ENCODE results near the gene NLGN1.
"Not testable (repeated sequence)": the region's sequence is repeated elsewhere in the genome, so short reads cannot be mapped to it uniquely, and the experiment has no call there.

Gene NLGN1

DNA sequence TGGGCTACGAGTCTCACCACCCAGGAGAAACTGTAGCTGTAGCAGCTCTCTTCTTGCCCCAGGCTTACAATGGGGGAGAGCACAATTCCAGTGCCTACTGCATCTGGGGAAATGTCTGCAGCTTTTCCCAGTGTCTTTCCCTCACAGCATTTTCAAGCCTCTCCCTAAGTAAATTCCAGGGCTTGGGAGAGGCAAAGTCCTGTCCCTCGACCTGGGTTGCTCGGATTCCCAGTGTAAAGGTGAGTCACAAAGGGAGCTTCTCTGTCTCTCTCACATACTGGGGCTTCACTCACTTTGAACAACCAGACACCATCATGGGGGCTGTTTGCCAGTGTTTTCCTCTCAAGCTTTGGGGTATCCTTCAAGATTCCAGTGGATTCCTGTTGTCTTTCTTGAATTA, 772.2 kb downstream of the NLGN1 start:
- DNase-seq (ENCODE audit: low spot score): no peak

GRCh38 chr3:174170248-174170647, 772.7 kb downstream of the NLGN1 start:
- DNase-seq (ENCODE audit: low spot score): no peak

- DNase-seq (ENCODE audit: low spot score): no peak
Observed at GRCh38 chr3:174186377-174186989, 788.9 kb downstream of the NLGN1 start.

DNA sequence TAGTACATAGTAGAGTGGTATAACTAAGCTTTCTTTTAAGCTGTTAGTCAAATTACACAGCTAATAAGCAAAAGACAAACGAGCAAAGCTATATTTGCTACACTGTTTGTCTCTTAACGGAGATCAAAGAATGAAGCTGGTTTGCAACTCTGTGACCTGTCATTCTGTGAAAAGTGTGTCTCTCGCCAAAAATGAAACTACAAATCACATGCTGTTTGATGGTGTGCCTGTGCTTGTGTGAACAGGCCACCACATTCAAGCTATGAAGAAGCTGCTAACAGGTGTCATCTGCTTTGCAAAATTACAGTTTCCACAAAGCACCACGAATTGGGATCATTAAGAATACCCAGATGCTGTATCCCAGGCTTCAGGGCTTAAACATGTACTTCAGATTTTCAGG, 793.8 kb downstream of the NLGN1 start:
- DNase-seq (ENCODE audit: low spot score): no peak

GRCh38 chr3:174191895-174192294, 794.4 kb downstream of the NLGN1 start:
- no peak for DNase-seq (ENCODE audit: low spot score)

DNA sequence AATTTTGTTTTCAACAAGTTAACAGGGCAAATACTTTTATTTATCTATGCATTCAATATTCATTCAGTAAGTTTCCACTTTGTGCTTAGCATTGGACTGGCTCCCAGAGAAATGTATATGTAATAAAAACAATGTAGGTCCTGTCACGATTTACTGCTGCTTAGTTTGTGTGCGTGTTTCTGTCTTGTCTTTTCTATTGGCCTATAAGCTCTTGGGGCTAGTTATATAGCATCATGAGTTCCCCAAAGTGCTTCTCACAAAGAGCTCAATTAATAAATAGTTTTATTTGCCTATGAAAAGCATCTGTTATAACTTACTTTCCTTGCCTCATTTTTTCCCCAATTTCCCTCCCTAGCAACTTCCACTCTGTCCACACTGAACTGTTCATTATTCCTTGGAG, 794.9 kb downstream of the NLGN1 start:
- no peak for DNase-seq (ENCODE audit: low spot score)

DNA sequence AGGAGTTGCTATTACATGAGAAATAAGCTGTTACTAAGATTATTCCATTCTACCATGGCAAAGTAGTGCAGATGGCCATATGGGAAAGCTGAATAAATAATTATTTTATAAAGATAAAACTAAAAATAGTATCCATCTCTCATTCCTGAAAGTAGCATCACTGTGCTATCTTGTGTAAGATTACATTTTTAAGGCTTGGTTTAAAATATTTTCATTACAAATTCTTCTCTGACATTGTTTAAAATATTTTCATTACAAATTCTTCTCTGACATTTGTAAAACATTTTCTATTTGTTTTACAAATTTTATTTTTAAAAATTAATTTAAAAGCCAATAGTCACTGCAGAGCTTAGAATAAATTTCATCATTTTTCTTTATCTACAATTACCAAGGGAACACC, 796.1 kb downstream of the NLGN1 start:
- no peak for DNase-seq (ENCODE audit: low spot score)

DNA sequence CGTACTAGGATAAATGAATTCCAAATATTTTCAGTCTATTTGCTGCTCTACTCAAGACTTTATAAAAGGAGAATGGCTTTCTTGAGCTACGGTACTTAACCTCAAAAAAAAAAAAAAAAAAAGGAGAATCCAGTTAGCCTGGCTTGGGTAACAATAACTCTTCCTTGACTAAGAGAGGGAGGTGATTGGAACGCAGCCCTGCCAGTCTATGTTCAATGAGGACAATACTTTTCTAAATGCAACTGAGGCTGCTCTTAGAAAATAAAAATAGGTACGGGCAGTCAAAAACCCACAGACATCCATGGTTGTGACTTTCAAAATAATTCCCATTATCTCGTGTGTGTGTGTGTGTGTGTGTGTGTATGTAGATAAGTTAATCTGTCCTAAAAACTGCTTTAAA, 799.9 kb downstream of the NLGN1 start:
- DNase-seq (ENCODE audit: low spot score): no peak

DNA sequence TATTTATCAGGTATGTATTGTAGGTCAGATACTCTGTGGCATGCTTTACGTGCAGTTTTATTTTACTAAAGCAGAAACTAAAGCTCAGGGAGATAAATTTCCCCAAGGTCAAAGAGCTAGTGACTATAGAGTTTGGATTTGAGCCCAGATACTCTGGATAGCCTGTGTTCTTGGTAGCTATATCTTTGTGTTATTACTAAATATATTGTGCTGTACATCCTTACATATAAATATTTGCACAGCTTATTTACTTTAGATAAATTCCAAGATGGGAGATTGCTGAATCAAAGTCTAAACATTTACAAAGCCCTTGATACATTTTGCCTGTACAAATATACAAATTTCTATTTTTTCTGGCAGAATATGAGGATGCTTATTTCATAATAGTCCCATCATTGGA, 800.7 kb downstream of the NLGN1 start:
- DNase-seq (ENCODE audit: low spot score): no peak

DNA sequence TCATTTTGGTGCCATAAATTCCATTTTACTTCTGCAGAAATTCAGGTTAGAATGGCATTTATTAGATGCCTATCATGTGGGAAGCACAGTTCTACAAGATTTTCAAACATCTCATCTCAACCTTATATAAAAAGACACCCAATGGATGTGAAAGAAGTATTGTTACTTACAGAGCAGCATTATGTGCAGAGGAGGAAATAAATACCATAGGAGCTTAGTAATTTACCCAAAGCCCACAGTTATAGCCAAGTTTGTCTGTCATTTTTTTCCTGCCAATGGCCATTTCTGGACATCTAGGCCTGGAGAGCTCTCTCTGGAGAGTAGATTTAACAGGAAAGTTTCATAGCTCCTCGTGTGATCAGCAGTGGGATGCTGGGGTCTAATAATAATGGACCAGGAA, 802.2 kb downstream of the NLGN1 start:
- DNase-seq (ENCODE audit: low spot score): no peak

DNA sequence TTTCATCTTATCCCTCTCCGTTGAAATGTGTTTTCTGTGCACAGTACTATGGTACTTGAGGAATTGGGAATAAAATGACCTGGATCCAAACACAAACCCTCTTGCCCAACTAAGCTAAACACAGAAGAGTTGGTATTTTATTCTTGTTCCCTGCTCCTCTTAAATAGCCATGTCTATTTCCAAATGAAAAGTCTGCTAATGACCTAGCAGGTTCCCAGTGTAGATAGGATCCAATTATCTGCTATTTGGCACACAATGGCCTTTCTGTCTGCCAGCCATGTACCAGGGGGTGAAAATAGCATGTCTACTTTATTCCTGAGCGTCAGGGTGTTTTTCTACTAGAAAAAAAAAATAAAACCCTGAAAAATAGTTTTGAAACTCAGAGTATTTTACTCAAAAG, 804.6 kb downstream of the NLGN1 start:
- DNase-seq (ENCODE audit: low spot score): no peak

DNA sequence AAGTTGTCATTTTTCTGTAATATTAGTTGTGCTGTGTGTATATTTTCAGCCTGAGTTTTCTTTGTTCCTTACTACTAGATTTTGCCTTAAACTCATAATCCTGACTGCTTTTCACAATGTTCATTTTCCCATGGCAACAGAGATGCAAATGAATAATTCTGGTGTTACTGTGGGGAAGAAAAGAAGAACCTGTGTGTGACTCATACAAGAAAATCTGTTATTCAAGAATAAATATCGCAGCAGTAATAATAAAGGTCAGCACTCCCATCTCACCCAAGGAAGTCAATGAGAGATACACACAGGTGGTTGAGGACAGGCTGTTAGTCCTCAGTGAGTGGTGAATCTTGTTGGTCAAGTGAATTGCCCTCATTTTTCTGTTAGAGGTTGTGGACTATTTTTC, 805.0 kb downstream of the NLGN1 start:
- DNase-seq (ENCODE audit: low spot score): no peak

DNA sequence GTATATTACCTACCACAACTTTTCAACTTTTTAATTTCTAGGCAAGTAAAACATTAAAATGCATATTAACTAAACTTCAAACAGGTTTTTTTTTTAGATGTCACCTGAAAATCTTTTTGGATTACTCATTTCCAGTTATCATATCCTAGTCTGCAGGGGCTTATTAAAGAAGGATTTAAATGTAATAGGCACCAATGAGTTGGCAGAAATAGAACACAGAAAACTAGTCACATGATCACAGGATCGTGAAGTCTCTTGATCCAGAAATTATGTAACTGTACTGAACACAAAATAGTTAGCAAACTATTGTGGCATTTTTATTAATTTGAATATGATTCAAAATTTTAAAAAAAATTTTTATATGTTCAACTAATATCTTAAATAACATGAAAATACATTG, 807.2 kb downstream of the NLGN1 start:
- DNase-seq (ENCODE audit: low spot score): no peak

DNA sequence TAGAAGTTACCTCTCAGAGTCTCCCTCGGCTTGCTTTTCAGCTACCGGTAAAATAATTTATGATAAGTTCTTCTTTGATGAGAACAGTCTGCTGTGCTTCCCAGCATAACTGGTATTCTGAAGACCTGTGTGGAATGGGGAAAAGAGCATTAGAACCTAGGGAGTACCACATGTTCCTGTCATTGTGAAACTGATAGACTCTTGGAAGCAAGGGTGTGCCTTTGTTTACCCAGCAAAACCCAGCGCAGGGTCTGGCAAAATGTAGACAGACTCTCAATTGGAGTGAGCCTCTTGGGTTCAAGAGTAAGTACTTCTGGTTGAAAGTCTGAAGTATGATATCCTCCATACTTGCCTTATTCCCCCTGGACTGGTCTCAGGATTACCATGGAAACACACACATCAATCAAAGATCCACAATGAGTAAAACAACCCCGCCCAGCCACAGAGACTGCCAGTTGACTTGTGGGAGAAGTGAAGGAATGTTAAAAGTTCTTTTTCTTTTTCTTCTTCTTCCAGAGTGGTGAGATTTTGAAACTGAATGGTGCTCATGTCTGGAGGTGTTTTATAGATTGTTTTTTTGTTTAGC, 809.2 kb downstream of the NLGN1 start:
- DNase-seq (ENCODE audit: low spot score): no peak

DNA sequence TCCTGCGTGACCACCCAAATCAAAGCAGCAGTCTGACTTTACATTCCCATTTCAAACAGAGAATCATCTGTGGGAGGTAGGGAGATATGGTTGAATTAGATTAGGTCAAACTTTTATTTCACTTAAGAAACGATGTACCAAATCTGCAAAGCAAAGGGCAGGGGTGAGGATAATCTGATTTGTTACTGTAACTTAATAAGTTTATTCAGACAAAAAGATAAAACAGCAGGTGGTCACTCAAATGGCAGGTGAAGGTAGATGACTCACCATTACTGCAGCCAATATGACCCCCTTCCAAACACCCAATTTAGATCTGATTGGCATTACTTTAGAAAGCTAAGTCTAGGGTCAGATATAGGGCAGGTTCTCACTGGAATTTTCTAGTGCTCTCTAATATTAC, 810.6 kb downstream of the NLGN1 start:
- no peak for DNase-seq (ENCODE audit: low spot score)

GRCh38 chr3:174211896-174212295, 814.4 kb downstream of the NLGN1 start:
- DNase-seq (ENCODE audit: low spot score): not testable (repeated sequence)

GRCh38 chr3:174215456-174215855, 817.9 kb downstream of the NLGN1 start:
- DNase-seq (ENCODE audit: low spot score): no peak

DNA sequence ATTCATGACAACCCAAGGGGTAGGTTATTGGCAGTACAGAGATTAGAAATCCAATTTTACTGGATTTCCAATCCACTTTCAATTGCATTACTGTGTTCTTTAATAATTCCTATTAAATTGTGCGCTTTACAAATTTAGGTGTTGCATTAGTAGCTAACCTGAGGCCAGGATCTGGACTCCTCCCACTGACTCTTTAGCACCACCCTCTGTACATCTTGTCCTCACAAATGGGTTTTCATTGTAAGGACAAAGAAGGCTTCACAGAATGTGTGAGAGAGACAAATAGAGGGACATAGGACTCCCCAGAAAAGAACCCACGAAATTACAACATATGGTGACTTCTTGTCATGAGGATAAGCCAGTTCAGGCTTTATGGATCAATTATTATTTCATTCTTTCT, 818.5 kb downstream of the NLGN1 start:
- no peak for DNase-seq (ENCODE audit: low spot score)

GRCh38 chr3:174216946-174217718, 819.6 kb downstream of the NLGN1 start:
- DNase-seq (ENCODE audit: low spot score): no peak

- DNase-seq (ENCODE audit: low spot score): no peak
Observed at GRCh38 chr3:174218016-174218415, 820.5 kb downstream of the NLGN1 start.

- DNase-seq (ENCODE audit: low spot score): no peak
Observed at GRCh38 chr3:174219738-174220137, 822.2 kb downstream of the NLGN1 start.

- no peak for DNase-seq (ENCODE audit: low spot score)
Observed at GRCh38 chr3:174220775-174221554, 823.4 kb downstream of the NLGN1 start.

DNA sequence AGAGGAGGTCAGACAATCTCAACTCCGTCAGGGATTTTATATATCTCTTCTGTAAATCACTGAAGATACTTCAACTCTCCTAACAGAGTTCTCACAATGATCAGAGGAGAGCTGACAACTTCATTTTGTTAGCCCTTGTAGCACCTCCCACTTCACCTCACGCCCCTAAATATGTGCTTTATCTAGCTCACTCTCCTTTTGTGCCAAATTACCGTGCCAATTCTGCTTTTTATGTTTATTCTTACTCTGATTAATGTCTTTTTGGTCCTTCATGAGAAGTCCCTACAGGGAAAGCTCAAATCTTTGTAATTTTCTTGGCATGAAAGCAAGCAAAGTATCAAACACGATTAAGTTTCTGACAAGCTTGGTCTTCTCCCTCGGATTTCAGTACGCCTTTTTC, 825.5 kb downstream of the NLGN1 start:
- no peak for DNase-seq (ENCODE audit: low spot score)
